ENCODE measurements around the gene TTC38. TPM values are rescaled to one million over a fixed set of nuclear protein-coding genes. Genes with fewer than 3 reads are reported as not detected.

Gene TTC38
- total RNA-seq = 5.4 and 8.4 TPM in 2 replicates

GRCh38 chr22:46267431-46268279 is at the start of gene TTC38:
TTC38 (plus strand) TSS chr22:46268008; CDS start chr22:46268040, 32 bp downstream.
- TF ChIP-seq CTCF (IDR thresholded peaks at IDR 0.05; ENCODE audit: insufficient read depth, low read length, severe bottlenecking) = no peak
- FAIRE-seq (no peak), DNase-seq (ENCODE audit: low read depth) (peak; percentile 26)
- no peaks in the 10 kb centered on the region for H3K27me3 ChIP-seq (ENCODE audit: control insufficient read depth, insufficient read depth, low read length)
- H3K4me3 ChIP-seq (ENCODE audit: low read depth, low read length) = peak within 1 kb of the TSS; percentile 69
- no peaks in the 10 kb centered on the region for H3K36me3 ChIP-seq (ENCODE audit: control insufficient read depth, insufficient read depth, low read length)

GRCh38 chr22:46219636-46220035 is 48.2 kb upstream of the TTC38 start:
- TF ChIP-seq CTCF (IDR thresholded peaks at IDR 0.05; ENCODE audit: insufficient read depth, low read length, severe bottlenecking) = no peak
- Histone ChIP-seq H3K4me3 (ENCODE audit: low read depth, low read length) (no peak overlapping the region), H3K27me3 (ENCODE audit: control insufficient read depth, insufficient read depth, low read length) (no peaks in the 10 kb centered on the region), H3K36me3 (ENCODE audit: control insufficient read depth, insufficient read depth, low read length) (peaks cover 2% of the 10 kb centered on the region)
- DNase-seq (ENCODE audit: low read depth) (no peak), FAIRE-seq (no peak)

- Histone ChIP-seq H3K4me3 (ENCODE audit: low read depth, low read length) (no peak overlapping the region), H3K36me3 (ENCODE audit: control insufficient read depth, insufficient read depth, low read length) (peaks cover 2% of the 10 kb centered on the region), H3K27me3 (ENCODE audit: control insufficient read depth, insufficient read depth, low read length) (no peaks in the 10 kb centered on the region)
- no peak for DNase-seq (ENCODE audit: low read depth)
- TF ChIP-seq CTCF (IDR thresholded peaks at IDR 0.05; ENCODE audit: insufficient read depth, low read length, severe bottlenecking) = no peak
- FAIRE-seq = peak; percentile 23
Measured at GRCh38 chr22:46220921-46221320, 46.9 kb upstream of the TTC38 start.

GRCh38 chr22:46224044-46224897 is 43.5 kb upstream of the TTC38 start:
- TF ChIP-seq CTCF (IDR thresholded peaks at IDR 0.05; ENCODE audit: insufficient read depth, low read length, severe bottlenecking) = no peak
- DNase-seq (ENCODE audit: low read depth) (no peak), FAIRE-seq (no peak)
- Histone ChIP-seq H3K27me3 (ENCODE audit: control insufficient read depth, insufficient read depth, low read length) (no peaks in the 10 kb centered on the region), H3K4me3 (ENCODE audit: low read depth, low read length) (no peak overlapping the region), H3K36me3 (ENCODE audit: control insufficient read depth, insufficient read depth, low read length) (no peaks in the 10 kb centered on the region)

- DNase-seq (ENCODE audit: low read depth) (no peak), FAIRE-seq (no peak)
- no peaks in the 10 kb centered on the region for H3K27me3 ChIP-seq (ENCODE audit: control insufficient read depth, insufficient read depth, low read length)
- no peaks in the 10 kb centered on the region for H3K36me3 ChIP-seq (ENCODE audit: control insufficient read depth, insufficient read depth, low read length)
- H3K4me3 ChIP-seq (ENCODE audit: low read depth, low read length) = no peak overlapping the region
- TF ChIP-seq CTCF (IDR thresholded peaks at IDR 0.05; ENCODE audit: insufficient read depth, low read length, severe bottlenecking) = no peak
Measured at GRCh38 chr22:46224898-46225290, 42.9 kb upstream of the TTC38 start.

Data from bronchial epithelial cell (primary cell).